Measurements from ENCODE around the gene C2orf81.
"Not testable (repeated sequence)": the region's sequence is repeated elsewhere in the genome, so short reads cannot be mapped to it uniquely, and the experiment has no call there.

Gene C2orf81

DNA sequence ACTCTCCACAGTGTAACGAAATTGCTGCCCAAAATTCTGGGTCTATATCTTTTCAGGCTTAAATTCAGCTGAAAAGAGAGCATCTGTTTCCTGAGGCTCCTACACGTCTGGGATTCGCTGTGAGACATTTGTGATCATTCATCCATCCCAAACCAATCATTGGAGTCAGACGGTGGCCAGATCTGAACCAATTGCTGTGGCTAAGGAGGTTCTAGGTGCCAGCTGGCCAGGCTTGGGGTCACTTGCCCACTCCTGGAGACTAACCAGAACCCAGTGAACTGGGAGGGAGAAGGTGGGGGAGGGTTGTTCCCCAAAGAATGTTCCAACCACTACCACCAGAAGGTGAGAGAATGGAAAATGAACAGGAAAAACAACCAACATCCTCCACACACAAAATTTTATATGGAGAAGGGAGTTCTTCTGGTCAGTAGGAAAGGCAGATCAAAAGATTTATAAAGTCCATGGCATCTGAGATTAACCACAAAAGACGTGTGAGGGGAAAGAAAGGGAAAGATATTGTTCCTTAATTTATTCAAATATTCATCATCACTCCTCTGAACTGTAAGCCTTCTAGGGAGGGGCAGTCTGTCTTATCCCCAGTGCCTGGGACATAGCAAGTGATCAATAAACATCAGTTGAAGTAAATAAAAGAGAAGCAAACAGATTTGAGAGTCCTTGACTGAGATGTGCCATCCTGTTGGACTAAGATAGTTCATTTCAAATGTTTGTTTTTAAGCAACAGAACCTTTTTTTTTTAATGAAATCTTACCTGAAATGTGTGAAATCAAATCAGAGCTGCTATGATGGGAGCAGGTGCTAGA is 23.3 kb upstream of the C2orf81 start:
- DNase-seq (ENCODE audit: insufficient read length, low spot score): no peak
- FAIRE-seq: no peak

DNA sequence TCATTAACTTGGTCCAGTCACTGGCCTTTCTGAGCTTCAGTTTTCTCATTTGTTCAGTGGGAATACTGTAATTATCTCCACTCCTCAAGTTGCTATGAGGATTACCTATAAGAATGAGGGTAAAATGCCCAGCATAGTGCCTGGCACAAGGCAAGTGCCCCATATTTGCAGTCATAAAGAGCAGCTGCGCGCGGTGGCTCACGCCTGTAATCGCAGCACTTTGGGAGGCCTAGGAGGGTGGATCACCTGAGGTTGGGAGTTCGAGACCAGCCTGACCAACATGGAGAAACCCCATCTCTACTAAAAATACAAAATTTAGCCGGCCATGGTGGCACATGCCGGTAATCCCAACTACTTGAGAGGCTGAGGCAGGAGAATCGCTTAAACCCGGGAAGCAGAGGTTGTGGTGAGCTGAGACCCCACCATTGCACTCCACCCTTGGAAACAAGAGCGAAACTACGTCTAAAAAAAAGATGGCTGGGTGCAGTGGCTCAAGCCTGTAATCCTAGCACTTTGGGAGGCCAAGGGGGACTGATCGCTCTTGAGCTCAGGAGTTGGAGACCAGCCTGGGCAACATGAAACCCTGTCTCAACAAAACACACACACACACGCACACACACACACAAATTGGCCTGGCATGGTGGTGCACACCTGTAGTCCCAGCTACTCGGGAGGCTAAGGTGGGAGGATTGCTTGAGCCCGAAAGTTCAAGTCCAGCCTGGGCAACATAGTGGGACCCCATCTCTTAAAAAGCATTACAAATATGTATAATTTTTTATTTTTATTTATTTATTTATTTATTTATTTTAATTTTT is 21.3 kb upstream of the C2orf81 start:
- not testable (repeated sequence) for DNase-seq (ENCODE audit: insufficient read length, low spot score); FAIRE-seq

DNA sequence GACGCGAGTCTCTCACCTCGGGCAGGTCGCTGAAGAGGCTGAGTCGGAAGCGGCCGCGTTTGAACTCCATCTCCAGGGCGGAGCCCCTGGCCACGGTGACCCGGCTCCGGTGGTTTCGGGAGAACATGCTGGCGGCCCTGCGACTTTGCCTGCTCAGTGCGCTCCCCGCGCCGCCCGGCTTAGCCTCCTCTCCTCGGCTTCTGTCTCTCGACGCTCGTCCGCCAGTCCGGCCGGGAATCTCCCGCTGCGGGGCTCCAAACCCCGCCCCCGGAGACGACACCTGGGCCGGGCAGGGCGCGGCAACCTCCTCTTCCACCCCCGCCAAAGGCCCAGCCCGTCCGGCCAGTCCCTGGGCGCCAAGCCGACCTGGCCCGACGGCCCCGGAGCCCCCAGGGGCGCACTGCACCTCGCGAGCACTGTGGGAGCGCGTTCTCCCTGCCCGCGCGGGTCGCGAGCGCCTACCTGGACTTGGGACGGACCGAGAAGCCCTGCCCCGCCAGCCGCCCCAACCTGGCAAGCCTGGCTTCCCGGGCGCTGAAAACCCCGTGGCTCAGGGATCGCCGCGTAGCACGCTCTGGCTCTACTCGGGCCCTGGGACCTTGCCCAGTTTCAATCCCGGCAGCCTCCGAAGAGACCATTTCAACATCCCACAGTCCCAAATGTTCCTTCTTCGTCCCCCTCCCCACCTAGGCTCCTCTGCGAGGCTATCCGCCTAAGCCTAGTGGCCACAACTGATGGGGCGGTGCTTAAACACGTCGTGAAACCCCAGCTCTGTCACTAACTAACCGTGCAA is 20.5 kb upstream of the C2orf81 start, which contains the start of gene RTKN:
RTKN (minus strand) TSS at position 248 of the 793 bp plus-strand sequence; CDS start at position 127, 121 bp downstream.
- FAIRE-seq (peak; percentile 84), DNase-seq (ENCODE audit: insufficient read length, low spot score) (peak; percentile 43)

DNA sequence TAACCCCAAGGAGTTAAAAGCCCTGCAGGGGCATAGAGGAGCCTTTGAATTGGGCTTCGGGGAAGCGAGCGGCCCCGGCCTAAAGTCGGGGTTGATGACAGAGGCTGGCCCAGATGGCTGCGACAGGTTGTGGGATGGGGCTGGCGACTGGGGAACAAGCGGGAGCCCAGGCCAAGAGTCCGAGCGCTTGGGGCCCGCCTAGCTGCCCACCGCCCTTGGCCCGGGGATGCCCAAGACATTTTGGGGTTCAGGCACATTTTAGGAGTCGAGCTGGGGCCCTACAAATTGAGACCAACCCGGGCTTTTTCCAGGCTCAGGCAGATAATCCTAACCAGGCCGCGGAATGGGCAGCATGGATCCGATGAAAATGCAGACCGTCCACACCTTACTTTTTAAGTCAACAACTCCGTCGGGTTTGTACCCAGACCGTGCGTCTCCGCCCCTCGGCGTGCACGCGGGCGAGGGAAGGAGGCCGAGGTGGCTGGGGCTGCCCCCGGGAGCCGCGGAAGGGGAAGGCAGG is 19.8 kb upstream of the C2orf81 start:
- DNase-seq (ENCODE audit: insufficient read length, low spot score) (no peak), FAIRE-seq (no peak)

DNA sequence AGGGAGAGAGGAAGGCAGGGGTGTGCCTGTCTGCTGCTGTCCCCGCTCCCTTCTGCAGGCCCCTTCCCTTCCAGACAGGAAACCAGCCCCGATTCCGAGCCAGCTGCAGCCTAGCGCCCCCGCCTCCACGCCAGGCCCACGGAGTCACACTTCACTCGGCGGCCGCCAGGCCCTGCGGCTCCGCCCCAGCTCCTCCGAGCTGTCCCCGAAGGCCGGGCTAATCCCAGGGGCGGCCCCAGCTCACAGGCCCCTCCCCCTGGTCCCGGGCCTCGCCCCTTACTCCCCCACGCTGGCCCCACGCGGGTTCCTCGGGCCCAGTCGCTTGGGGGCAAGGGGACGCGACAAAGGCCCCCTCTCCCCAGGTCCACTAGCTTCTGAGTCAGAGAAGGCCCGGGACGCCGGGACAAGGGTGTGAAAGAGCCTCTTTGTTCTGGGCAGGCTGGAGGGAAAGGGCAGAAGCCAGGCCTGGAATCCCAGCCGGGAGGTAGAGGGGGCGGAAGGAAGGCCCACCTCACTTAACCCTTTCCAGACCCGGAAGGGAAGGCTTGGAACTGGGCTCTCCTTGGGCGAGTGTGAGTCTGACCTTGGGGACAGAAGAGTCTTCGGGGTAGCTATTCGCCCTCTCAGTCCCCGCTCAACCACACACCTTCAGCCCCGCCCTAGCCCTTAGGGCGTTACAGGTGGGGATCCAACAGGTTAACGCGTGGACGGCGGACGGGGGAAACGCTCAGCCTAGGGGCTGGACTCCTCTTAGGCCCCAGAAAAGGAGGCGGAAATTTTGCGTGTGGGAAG is 19.2 kb upstream of the C2orf81 start:
- DNase-seq (ENCODE audit: insufficient read length, low spot score): peak; percentile 98
- FAIRE-seq: peak; percentile 91

DNA sequence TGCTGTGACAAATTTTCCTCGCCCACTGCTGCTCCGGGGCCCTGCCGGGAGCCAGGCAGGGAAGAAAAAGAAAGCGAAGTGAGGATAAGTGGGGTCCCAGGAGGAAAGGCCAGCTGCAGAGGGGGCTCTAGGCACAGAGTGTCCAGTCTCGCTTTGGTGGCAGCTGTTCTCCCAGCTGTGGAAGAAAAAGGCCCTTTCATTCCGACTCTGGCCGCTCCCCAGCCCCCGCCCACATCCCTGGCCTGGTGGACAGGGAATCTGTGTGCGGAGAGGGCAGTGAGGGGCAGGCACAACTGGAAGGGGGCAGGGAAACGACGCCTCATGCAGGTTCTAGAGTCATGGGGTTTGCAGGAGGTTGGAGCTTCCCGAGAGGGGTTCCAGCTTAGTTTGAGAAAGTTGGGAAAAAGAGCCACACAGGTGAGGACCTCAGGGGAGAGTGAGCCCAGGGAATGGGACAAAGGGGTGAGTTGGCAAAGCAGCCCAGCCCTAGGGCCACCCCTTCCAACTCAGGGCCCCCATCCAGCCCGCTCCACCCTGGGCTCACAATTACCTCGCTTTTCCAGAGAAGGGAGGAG is 18.5 kb upstream of the C2orf81 start:
- no peak for DNase-seq (ENCODE audit: insufficient read length, low spot score)
- FAIRE-seq: no peak

DNA sequence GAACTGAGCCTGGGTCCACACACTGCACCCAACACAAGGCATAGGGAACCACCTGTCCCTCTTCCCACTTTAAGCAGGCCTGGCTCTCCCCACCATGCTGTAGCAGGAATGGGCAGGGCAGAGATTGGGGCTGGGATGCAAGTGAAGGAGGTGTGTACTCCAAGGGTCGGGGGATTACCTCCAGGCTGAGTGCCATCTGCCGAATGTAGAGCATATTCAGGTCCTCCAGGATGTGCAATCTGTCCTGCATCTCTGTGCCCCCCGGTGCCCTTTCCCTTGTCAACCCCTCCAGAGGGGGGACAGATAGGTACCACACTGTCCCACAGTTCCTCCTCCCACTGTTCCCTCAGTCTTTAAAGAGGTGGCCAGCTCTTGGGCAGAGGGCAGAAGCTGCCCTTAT is 18.0 kb upstream of the C2orf81 start:
- FAIRE-seq (no peak), DNase-seq (ENCODE audit: insufficient read length, low spot score) (no peak)

DNA sequence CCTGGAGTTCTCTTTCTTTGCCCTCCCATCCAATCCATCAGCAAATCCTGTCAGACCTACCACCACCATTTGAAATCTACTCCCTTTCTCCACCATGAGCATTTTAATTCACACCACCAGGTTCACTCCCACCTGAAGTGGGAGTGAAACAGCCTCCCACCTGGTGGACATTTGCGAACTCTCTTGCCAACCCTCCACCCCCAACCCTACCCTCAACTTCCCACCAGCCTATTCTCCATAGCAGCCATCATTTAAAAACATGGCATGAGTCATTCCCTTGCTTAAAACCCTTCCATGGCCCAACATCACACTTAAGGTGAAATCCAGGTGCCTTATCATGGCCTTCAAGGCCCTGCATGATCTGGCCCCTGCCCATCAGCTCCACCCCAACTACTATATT is 16.8 kb upstream of the C2orf81 start:
- FAIRE-seq (no peak), DNase-seq (ENCODE audit: insufficient read length, low spot score) (no peak)

DNA sequence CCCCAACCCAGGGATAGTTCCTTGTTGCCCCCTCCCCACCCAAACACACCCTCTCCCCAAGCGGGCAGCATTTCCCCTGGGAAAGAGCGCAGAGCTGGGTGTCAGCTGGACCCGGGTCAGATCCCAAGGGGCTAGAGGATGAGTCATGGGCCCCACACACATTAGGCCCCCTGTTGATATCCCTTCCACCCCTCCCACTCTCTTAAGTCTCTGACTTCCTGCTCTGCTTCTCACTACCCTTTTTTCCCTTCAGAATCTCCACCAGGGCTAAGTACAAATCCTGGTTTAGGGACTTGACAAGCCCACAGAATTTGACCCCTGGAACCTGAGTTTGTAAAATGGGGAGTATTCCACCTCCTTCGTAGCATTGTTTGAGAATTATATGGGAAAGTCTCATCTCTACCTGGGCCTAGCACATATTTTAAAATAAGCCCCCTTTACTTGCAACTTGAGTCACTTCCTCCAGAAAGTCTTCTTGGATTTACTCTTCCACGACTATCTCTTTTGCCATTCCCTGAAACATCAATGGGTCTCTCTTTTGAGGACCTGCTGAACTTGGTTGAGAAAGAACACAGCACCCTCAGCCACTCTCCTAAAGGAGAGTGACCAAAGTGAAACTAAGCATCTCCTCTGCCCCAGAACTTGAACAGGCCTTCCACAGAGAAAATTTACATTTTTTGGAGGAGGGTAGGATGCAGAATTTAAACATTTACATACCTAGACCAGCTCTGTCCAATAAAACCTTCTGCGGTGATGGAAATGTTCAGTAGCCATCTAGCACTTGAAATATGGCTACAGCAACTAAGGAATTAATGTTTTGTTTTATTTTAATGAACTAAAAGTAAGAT is 15.7 kb upstream of the C2orf81 start:
- DNase-seq (ENCODE audit: insufficient read length, low spot score) (no peak), FAIRE-seq (peak; percentile 52)

DNA sequence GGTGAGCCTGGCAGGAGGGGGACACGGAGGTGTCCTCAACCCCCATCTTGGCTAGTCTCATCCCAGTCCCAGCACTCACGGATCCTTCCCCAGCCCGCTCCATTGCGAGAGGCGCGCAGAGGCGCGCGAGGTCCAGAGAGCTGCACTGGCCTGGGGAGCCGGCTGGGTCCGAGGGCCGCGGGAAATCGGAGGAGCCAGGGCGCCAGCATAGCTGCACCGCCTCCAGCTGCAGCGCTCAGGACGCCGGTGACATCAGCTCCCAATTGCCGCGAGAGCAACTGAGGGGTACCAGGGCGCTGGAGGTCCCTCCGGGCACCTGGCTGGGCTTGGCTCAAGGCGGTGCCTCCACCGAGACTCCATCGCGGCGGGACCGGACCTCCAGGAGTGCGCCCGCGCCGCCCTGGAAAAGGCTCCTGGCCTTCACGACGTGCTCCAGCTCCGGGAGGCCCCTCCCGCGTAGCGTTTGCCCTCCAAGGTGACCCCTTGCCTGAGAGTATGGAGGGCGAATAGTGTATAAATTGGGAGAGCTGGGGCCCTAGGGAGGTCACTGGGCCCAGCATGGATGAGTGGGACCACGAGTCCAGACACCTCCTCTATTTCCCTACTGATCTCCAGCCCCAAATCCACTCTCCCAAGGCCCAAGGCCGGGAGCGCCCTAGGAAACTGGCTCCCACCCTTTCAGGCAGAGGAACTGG is 14.8 kb upstream of the C2orf81 start:
- FAIRE-seq (no peak), DNase-seq (ENCODE audit: insufficient read length, low spot score) (no peak)

DNA sequence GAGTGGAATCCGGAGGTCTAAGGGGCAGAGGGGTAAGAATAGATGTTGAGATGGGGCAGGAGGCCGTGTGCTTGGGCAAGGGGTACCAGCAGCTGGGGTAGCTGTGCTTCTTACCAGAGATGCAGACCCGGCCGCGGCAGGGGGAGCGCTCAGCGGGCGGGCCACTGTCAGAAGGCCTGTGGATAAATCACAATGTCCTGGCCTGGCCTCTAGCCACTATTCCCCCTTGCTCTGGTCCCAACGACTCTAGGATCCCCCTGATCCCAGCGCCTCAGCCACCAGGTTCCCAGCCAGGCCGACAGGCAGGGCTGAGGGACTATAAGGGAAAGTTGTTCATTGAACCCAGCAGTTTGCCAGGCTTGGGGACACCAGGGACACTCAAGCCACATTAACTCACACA is 9.1 kb upstream of the C2orf81 start:
- DNase-seq (ENCODE audit: insufficient read length, low spot score): no peak
- no peak for FAIRE-seq

DNA sequence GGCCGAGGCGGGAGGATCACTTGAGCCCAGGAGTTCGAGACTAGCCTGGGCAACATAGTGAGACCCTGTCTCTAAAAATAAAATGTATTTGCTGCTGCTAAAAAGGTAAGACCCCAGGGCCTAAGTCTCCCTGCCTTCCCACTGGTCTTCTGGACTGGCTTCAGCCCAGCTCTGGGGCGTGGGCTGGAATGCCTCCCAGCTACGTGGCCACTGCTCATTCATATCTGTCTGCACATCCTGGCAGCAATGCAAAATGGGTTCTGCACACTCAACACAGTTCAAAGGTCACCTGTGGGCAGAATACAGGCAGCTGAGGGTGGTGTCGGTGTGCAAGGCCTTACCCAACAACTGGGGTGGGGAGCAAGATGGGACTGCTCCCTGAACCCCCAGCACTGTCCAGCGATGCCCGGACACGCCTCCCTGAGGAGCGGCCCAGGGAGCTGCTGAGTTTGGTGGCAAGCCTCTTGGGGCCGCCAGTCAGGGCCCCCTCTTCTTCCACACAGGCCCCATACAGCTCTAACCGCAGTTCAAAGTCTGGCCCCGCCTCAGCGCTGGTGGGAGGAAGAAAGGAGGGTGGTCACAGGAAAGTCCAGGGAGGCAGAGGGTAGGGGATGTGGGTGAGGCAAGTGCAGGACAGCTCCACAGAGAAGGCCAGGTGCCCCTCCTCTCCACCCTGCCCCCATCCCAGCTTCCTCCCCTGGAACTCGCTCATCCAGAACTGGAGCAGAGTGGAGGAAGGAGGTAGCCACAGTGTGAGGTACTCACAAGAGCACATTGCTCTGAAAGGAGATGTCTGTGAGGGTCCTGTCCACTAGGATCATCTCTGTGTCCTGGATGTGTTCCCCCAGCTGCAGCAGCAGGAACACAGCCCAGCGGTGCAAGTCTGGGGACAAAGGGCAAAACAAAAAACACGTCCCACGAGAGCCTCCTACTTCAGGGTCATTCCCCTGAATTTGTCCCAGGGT is 8.3 kb upstream of the C2orf81 start:
- FAIRE-seq (no peak), DNase-seq (ENCODE audit: insufficient read length, low spot score) (no peak)

DNA sequence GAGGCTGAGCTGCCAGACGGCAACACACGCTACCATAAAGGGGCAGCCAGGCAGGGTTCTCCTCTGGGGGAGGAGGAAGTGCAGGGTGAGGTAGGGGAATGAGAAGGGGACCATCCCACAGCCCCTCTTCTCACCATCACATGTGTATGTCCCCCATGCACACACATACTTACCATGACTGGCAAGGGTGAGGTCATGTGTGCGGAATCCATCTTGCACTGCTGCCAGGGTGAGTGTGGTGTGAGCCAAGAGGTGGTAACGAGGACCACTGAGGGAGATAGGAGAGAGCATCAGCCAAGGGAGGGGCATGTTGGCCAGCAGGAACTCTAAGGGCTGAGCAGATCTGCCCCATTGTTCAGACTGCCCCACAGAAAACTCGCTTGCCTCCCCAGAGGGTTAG is 7.3 kb upstream of the C2orf81 start:
- FAIRE-seq (no peak), DNase-seq (ENCODE audit: insufficient read length, low spot score) (no peak)

DNA sequence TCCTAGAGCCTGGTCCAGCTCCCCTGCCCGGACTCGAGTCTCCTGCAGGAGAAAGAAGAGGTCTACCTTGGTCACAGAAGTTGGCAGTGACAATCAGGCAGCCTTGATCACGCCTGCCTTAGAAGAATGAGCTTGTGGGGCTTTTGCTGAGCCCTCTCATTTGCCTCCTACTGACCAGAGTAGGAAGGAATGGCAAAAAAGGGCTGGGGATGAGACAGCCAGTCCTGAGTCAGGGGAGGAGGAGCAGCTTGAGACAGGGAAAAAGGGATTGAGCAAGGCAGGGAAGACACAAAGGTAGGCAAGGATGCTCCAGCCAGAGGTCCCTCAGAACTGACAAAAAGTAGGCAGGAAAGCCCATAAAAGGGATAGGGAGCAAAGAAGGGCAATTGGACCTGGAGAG is 6.1 kb upstream of the C2orf81 start:
- DNase-seq (ENCODE audit: insufficient read length, low spot score) (no peak), FAIRE-seq (no peak)

DNA sequence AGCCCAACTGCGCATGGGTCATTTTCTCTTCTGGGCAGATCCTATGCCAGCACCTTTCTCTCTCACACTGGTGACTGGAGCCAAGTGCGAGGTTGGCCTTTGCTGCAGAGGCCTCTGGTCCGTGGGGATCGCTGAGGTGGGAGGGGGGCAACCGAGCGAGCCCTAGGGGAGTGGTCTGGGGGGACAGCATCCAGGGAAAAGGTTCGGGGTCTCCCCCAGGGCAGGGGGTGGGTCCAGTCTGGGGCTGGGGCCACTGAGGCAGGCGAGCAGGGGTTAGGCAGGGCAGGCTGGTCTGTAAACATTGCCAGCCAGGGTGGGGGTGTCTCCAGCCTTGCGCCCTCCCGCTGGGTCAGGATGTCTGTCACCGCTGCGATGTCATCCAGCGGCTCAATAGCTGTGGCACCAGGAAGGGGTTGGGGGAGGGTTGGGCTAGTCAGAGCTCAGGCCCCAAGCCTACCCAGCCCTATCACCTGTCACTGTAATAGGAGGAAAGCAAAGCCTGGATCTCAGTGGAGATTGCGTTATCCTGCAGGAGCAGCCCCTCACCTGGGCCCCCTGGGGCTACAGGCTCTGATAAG is 4.9 kb upstream of the C2orf81 start:
- no peak for DNase-seq (ENCODE audit: insufficient read length, low spot score)
- FAIRE-seq: no peak

DNA sequence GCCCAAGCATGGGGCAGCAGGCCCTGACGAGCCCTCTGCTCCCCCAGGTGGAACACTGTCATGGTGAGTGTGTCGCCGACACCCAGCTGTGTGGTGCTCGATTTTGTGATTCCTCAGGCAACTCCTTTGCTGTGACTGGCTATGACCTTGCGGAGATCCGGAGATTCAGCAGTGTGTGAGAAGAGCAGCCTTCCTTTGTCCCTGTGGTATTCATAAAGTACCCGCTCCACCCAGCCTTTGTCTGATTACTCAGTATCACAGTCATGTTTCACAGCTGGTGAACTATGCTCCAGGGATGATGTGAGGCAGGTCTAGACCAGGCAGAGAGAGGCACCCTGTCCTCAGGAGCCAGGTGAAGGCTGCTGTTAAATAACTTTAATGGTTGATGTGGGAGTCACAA is 4.1 kb upstream of the C2orf81 start:
- DNase-seq (ENCODE audit: insufficient read length, low spot score): no peak
- FAIRE-seq: no peak

DNA sequence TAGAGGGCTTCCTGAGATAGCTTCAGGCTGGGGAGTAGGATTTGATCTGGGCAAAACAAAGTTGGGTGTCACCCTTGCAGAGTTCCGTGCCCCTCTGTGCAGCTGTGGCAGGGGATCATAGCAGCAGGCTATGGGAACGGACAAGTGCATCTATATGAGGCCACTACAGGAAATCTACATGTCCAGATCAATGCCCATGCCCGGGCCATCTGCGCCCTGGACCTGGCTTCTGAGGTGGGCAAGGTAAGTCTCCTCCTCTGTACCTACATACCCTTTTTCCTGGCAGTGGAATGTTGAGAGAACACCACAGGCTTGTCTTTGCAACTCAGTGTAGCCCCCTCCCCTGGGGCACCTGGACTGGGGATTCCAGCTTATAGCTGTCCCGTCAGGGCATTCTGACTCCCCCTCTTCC is 3.6 kb upstream of the C2orf81 start:
- no peak for DNase-seq (ENCODE audit: insufficient read length, low spot score)
- FAIRE-seq: no peak
